Heart right ventricle (tissue), 16 donors: ENCODE results near the gene RAB36. TPM values are rescaled to one million over a fixed set of nuclear protein-coding genes. Genes with fewer than 3 reads are reported as not detected.
A peak's percentile ranks its signal among the peaks of the same experiment; 100 is the strongest.

ENCODE experiments used
- ATAC-seq, 8 donors: fragments of 200-7000 bp; cut with Tn5 transposase; one replicate each; pipeline ENCODE4 v1.9.1; 2020; ENCODE audit warnings: mild to moderate bottlenecking in 8 of 8, moderate library complexity in 8 of 8, moderate number of reproducible peaks in 1 of 8
- DNase-seq, 2 donors: peaks; one replicate each; pipeline ENCODE4 v3.0.0-alpha.2; 2020
- H3K27ac ChIP-seq, 10 donors: fragments of 200-600 bp; sonication (generic) in 2 of 10; one replicate each; pipeline versions ENCODE4 v1.5.0 to v1.8.0; 2020 to 2022; ENCODE audit warnings: mild to moderate bottlenecking in 3 of 10
- H3K27me3 ChIP-seq, 7 donors: fragments of 200-600 bp; one replicate each; pipeline ENCODE4 v1.8.0; 2021 to 2022; ENCODE audit warnings: mild to moderate bottlenecking in 2 of 7
- H3K36me3 ChIP-seq, 9 donors: fragments of 200-600 bp; sonication (generic) in 1 of 9; one replicate each; pipeline versions ENCODE4 v1.5.0 to v1.8.0; 2020 to 2022; ENCODE audit warnings: mild to moderate bottlenecking in 2 of 9
- H3K4me1 ChIP-seq, 9 donors: fragments of 200-600 bp; sonication (generic) in 1 of 9; one replicate each; pipeline versions ENCODE4 v1.5.0 to v1.8.0; 2020 to 2022; ENCODE audit warnings: mild to moderate bottlenecking in 4 of 9
- H3K4me3 ChIP-seq, 10 donors: fragments of 200-600 bp; sonication (generic) in 2 of 10; one replicate each; pipeline versions ENCODE4 v1.5.0 to v1.8.0; 2020 to 2022; ENCODE audit warnings: mild to moderate bottlenecking in 7 of 10, moderate library complexity in 2 of 10
- H3K9me3 ChIP-seq, 11 donors: fragments of 200-600 bp in 10 of 11; sonication (generic) in 2 of 11; one replicate each; pipeline versions ENCODE4 v1.5.0 to v1.8.0; 2013 to 2022; ENCODE audit warnings: mild to moderate bottlenecking in 2 of 11, control low read depth in 1 of 11, moderate library complexity in 1 of 11
- WGBS, 2 donors: extraction: QIAGEN DNeasy Blood & Tissue Kit; methylation state at CpG; one replicate each; pipeline ENCODE4 v1.1.7; 2013; ENCODE audit warnings: inconsistent platforms in 1 of 2; 5-methylcytosine and 5-hydroxymethylcytosine counted together
- intact Hi-C, 10 donors: fragments of 100-400 bp; cut with DNase I; formaldehyde crosslinking; loops; one replicate each; pipeline versions ENCODE4 v1.11.1 to v1.14.2; 2022
- polyA plus RNA-seq, 2 donors: library from polyadenylated mRNA; stranded (reverse); fragments of 200-250 nt; gene quantifications; one replicate each; pipeline ENCODE4 v1.2.3, GENCODE V29; 2013
- total RNA-seq, 10 donors: library from RNA; stranded (reverse); fragmentation: NEBNext Ultra II Directional in 3 of 10; extraction: Animal tissue kit (Norgen Biotek cat#: 25700) in 3 of 10; gene quantifications; one replicate each; pipeline versions ENCODE4 v1.2.1 to v1.2.4, GENCODE V29; 2021 to 2023
- TF ChIP-seq, protein P1 (sequence below), 9 donors: fragments of 200-600 bp; sonication (generic) in 2 of 9; IDR thresholded peaks; one replicate each; pipeline versions ENCODE4 v1.5.0 to v1.8.0; 2021 to 2022; ENCODE audit warnings: antibody characterized with exemption in 9 of 9, mild to moderate bottlenecking in 5 of 9, moderate library complexity in 1 of 9
- donor health status: Arrhythmogenic right ventricular cardiomyopathy.
- donor health status: ischemic (EF 13 %, LVEDD 7.1; RV severe dilation, severe dysfunction).
- donor health status: healthy with polysubstance abuse.
- donor health status: DM: no; HTN: yes; CAD: no.
- donor health status: DM: no; HTN: no; CAD: no.
- donor health status: ischemic (EF 25% LVEDD 6.9; RV normal size, moderate dysfunction).
- donor health status: ischemic (EF 25% LVEDD 5.7; RV mildly dilated, moderate dysfunction).
- donor health status: healthy.
- donor health status: DM: yes; HTN: yes; CAD: no.
- donor health status: Ischemic cardiomyopathy.
- donor health status: ischemic (EF 35%, LVEDD 5.7; RV mildly dilated, moderate dysfunction).
- donor health status: nonischemic (EF 11% LVEDD 7.7; RV severe dilation, severe dysfunction).
- donor health status: DM: yes; HTN: yes; CAD: no.
- donor health status: PGD.
- donor health status: ischemic (EF 29% LVEDD 5.4; RV normal size, mild dysfunction).
- donor health status: nonischemic (EF 23%, LVEDD 6.1; RV moderate dilation, normal function).

The RAB36 gene
- total and polyA plus RNA-seq, 12 donors = 0.15 to 1.00 (median 0.43) TPM

DNA sequence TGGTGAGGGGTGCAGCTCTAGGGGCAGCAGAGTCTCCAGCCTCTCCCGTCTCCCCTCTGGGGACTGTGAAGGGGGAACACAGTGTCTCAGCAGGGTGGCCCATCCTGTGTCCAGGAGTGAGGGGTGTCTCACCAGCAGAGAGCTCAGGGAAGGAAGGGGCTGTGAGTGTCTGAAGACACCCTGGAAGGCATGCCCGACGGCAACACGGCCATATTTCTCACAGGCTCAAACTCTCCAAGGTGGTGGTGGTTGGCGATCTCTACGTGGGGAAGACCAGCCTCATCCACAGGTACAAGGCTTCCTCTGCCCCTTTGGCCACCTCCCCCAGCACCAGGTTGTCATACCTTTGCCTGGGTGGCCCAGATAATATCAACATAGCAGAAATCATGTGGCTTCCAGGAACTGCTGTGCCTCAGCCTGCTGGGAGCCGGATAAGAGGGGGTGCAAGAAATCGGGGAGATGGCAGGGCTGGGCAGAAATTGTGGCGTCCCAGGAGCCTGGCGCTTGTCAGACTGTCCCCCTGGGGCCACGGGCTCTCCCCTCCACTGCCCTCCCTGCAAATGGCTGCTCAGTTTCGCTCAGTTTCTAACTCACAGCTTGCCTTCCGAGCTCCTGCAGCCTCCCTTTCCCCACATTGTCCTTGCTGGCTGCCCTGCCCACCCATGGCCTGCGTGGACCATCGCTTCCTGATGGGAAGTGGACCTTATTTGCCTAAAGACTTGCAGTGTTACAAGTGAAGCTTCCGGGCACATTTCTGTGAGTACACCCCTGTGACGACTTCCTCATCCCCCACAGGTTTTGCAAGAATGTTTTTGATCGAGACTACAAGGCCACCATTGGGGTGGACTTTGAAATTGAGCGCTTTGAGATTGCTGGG is 7.2 kb downstream of the RAB36 start:
- peak overlapping the region in 1 of 10 donors; percentile 3 for H3K4me3 ChIP-seq
- intact Hi-C loops = no loop called here
- H3K36me3 ChIP-seq = no peaks in the 10 kb centered on the region
- WGBS, 2 donors = 78 to 83% methylated on average over 19 of the region's 19 CpGs
- H3K27ac ChIP-seq = peak overlapping the region in 2 of 10 donors; percentile 44 to 81
- H3K27me3 ChIP-seq = peaks cover 0 to 6% (median 0%) of the 10 kb centered on the region in 7 donors
- no peak for DNase-seq
- TF ChIP-seq, protein P1, sequence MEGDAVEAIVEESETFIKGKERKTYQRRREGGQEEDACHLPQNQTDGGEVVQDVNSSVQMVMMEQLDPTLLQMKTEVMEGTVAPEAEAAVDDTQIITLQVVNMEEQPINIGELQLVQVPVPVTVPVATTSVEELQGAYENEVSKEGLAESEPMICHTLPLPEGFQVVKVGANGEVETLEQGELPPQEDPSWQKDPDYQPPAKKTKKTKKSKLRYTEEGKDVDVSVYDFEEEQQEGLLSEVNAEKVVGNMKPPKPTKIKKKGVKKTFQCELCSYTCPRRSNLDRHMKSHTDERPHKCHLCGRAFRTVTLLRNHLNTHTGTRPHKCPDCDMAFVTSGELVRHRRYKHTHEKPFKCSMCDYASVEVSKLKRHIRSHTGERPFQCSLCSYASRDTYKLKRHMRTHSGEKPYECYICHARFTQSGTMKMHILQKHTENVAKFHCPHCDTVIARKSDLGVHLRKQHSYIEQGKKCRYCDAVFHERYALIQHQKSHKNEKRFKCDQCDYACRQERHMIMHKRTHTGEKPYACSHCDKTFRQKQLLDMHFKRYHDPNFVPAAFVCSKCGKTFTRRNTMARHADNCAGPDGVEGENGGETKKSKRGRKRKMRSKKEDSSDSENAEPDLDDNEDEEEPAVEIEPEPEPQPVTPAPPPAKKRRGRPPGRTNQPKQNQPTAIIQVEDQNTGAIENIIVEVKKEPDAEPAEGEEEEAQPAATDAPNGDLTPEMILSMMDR (IDR thresholded peaks at IDR 0.05) = no peak
- peak in 5 of 8 donors; percentile 32 to 52 (median 45) for ATAC-seq
- no peaks in the 10 kb centered on the region for H3K9me3 ChIP-seq
- H3K4me1 ChIP-seq = peaks cover 0 to 22% (median 7%) of the 10 kb centered on the region in 9 donors

DNA sequence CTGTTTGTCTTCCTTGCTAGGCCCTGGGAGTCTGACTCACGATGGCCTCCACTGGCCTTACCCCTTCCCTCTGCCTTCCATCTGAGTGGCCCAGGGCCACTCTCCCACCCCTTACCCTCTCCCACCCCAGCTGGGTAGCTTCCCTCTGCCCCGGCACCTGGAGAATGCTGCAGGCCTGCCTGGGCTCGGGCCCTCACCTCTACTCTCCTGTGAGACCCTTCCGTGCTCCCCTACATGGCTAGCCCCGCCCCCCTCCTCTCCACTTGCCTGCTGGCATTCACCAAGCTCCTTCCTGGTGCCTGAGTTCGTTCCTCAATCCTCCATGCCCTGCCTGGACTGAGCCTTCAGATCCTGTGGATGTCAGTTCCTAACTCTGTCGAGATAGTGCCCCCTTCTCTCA is 8.7 kb downstream of the RAB36 start:
- Histone ChIP-seq H3K9me3 (no peaks in the 10 kb centered on the region), H3K4me3 (no peak overlapping the region), H3K36me3 (no peaks in the 10 kb centered on the region), H3K27ac (peak overlapping the region in 1 of 10 donors; percentile 81), H3K27me3 (peaks cover 0 to 6% (median 0%) of the 10 kb centered on the region in 7 donors), H3K4me1 (peaks cover 0 to 22% (median 7%) of the 10 kb centered on the region in 9 donors)
- DNase-seq (no peak), ATAC-seq (no peak)
- intact Hi-C loops = no loop called here
- TF ChIP-seq, protein P1 (IDR thresholded peaks at IDR 0.05) = no peak
- WGBS, 2 donors = 79 to 84% methylated on average over 7 of the region's 7 CpGs

DNA sequence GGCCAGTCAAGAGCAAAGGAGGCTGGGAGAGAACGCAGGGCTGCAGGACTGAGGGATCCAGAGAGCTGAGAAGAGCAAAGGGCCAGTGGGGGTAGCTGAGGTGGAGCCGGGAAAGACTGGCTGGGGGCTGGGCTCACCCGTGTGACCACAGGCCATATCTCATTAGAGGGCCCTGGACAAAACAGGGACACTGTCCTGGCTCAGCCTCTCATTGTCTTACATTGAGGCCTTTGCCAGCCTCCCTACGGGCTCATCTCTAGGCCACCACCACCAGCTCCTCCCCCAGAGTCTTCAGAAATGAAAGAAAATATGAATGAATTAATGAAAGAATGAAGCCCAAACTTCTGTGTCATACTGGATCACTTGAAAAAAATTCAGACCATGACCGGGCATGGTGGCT is 9.2 kb downstream of the RAB36 start:
- DNase-seq (no peak), ATAC-seq (no peak)
- intact Hi-C loops = no loop called here
- WGBS, 2 donors = 82 to 87% methylated on average over 5 of the region's 5 CpGs
- H3K27ac ChIP-seq = no peak overlapping the region
- no peaks in the 10 kb centered on the region for H3K9me3 ChIP-seq
- no peak overlapping the region for H3K4me3 ChIP-seq
- no peaks in the 10 kb centered on the region for H3K36me3 ChIP-seq
- peaks cover 0 to 6% (median 0%) of the 10 kb centered on the region in 7 donors for H3K27me3 ChIP-seq
- H3K4me1 ChIP-seq = peaks cover 0 to 21% (median 7%) of the 10 kb centered on the region in 9 donors
- TF ChIP-seq, protein P1 (IDR thresholded peaks at IDR 0.05) = no peak

DNA sequence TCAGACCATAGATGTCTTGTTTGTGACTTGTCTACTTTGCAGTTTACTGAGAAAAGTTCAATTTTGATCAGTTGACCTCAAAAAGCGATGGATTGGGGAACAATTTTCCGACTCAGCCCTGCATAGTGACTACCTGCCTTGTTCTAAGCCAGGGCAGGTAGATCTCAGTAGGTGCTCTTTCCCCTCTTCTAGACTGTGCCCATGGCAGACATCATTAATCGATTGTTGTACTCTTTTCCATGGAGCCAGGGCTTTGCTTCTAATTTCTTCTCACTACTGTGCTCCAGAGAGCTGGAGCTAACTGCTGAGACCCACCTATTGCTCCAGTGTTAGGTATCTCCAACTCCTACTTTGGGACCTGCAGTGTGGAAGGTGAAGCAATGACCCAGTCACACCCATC is 9.9 kb downstream of the RAB36 start:
- Histone ChIP-seq H3K27ac (no peak overlapping the region), H3K4me3 (no peak overlapping the region), H3K4me1 (peaks cover 0 to 21% (median 7%) of the 10 kb centered on the region in 9 donors), H3K9me3 (no peaks in the 10 kb centered on the region), H3K27me3 (peaks cover 0 to 6% (median 0%) of the 10 kb centered on the region in 7 donors), H3K36me3 (no peaks in the 10 kb centered on the region)
- DNase-seq = no peak
- 94 to 95% methylated on average over 3 of the region's 3 CpGs for WGBS, 2 donors
- TF ChIP-seq, protein P1 (IDR thresholded peaks at IDR 0.05) = no peak
- intact Hi-C loops = no loop called here
- no peak for ATAC-seq
